GM04503 (cell line): ENCODE data around the gene HPS1.

ENCODE experiments used
- DNase-seq: peaks from one replicate; pipeline ENCODE4 v3.0.0-alpha.2; 2012; ENCODE audit warnings: low read depth

HPS1 gene

GRCh38 chr10:98411768-98412167, 35.0 kb downstream of the HPS1 start:
- no peak for DNase-seq

- DNase-seq = no peak
Measured at GRCh38 chr10:98411166-98411565, 35.6 kb downstream of the HPS1 start.

- DNase-seq = no peak
Measured at GRCh38 chr10:98410759-98411158, 36.0 kb downstream of the HPS1 start.

- DNase-seq = no peak
Measured at GRCh38 chr10:98410135-98410743, 36.5 kb downstream of the HPS1 start.

GRCh38 chr10:98408799-98409198, 37.9 kb downstream of the HPS1 start:
- no peak for DNase-seq

GRCh38 chr10:98407744-98408241, 38.9 kb downstream of the HPS1 start:
- DNase-seq = no peak

GRCh38 chr10:98407017-98407743, 39.6 kb downstream of the HPS1 start:
- DNase-seq = no peak

- DNase-seq = no peak
Measured at GRCh38 chr10:98405422-98405821, 41.3 kb downstream of the HPS1 start.

- DNase-seq = peak; percentile 45
Measured at GRCh38 chr10:98404571-98405359, 42.0 kb downstream of the HPS1 start.

- DNase-seq = no peak
Measured at GRCh38 chr10:98403812-98404504, 42.8 kb downstream of the HPS1 start.

- no peak for DNase-seq
Measured at GRCh38 chr10:98402931-98403718, 43.6 kb downstream of the HPS1 start.

- no peak for DNase-seq
Measured at GRCh38 chr10:98402478-98402877, 44.3 kb downstream of the HPS1 start.

- DNase-seq = no peak
Measured at GRCh38 chr10:98400482-98400881, 46.3 kb downstream of the HPS1 start.

GRCh38 chr10:98399784-98400183, 47.0 kb downstream of the HPS1 start:
- no peak for DNase-seq

GRCh38 chr10:98397089-98397600, 49.6 kb downstream of the HPS1 start:
- DNase-seq = no peak

- no peak for DNase-seq
Measured at GRCh38 chr10:98396096-98397063, 50.4 kb downstream of the HPS1 start.

GRCh38 chr10:98394851-98395440, 51.8 kb downstream of the HPS1 start:
- no peak for DNase-seq

GRCh38 chr10:98391578-98391991, 55.1 kb downstream of the HPS1 start:
- no peak for DNase-seq

GRCh38 chr10:98391065-98391464, 55.7 kb downstream of the HPS1 start:
- DNase-seq = no peak

- no peak for DNase-seq
Measured at GRCh38 chr10:98390406-98390805, 56.3 kb downstream of the HPS1 start.
